H9 (cell line): ENCODE data around the gene KIAA1549. TPM values are rescaled to one million over a fixed set of nuclear protein-coding genes. Genes with fewer than 3 reads are reported as not detected.

Experiments used
- DNase-seq: peaks from one replicate; pipeline ENCODE4 v3.0.0-alpha.2; 2017
- H2AFZ ChIP-seq: one replicate; pipeline ENCODE4 v1.6.1; 2013; ENCODE audit warnings: mild to moderate bottlenecking, low read length, control low read depth, moderate library complexity
- H2AK5ac ChIP-seq: 2 replicates; pipeline ENCODE4 v1.6.1; 2013; ENCODE audit warnings: low read length, control low read depth, mixed read lengths; ENCODE audit not compliant: insufficient read length
- H2BK120ac ChIP-seq: one replicate; pipeline ENCODE4 v1.6.1; 2013; ENCODE audit warnings: low read depth, mild to moderate bottlenecking, low read length, control low read depth, inconsistent platforms; ENCODE audit not compliant: poor library complexity, severe bottlenecking
- H2BK12ac ChIP-seq: 2 replicates; pipeline ENCODE4 v1.6.1; 2013; ENCODE audit warnings: low read length, control low read depth, mixed read lengths, low read depth; ENCODE audit not compliant: insufficient read length
- H2BK15ac ChIP-seq: 2 replicates; pipeline ENCODE4 v1.6.1; 2013; ENCODE audit warnings: low read depth, low read length, control low read depth
- H2BK20ac ChIP-seq: one replicate; pipeline ENCODE4 v1.6.1; 2013; ENCODE audit warnings: low read depth, mild to moderate bottlenecking, low read length, control low read depth, inconsistent platforms; ENCODE audit not compliant: poor library complexity, severe bottlenecking
- H2BK5ac ChIP-seq: 2 replicates; pipeline ENCODE4 v1.6.1; 2013; ENCODE audit warnings: low read length, control low read depth, mixed read lengths; ENCODE audit not compliant: insufficient read length
- H3K14ac ChIP-seq: 2 replicates; pipeline ENCODE4 v1.6.1; 2013; ENCODE audit warnings: low read length, control low read depth; ENCODE audit not compliant: insufficient read depth
- H3K18ac ChIP-seq: 2 replicates; pipeline ENCODE4 v1.6.1; 2013; ENCODE audit warnings: low read depth, mild to moderate bottlenecking, mixed read lengths, low read length, control low read depth; ENCODE audit not compliant: insufficient read length
- H3K23ac ChIP-seq: 2 replicates; pipeline ENCODE4 v1.6.1; 2013; ENCODE audit warnings: low read length, control low read depth, mixed read lengths, low read depth; ENCODE audit not compliant: insufficient read length
- H3K23me2 ChIP-seq: 2 replicates; pipeline ENCODE4 v1.6.1; 2013; ENCODE audit warnings: low read depth, mild to moderate bottlenecking, mixed read lengths, low read length, control low read depth; ENCODE audit not compliant: insufficient read length, poor library complexity, severe bottlenecking
- H3K27ac ChIP-seq: 2 replicates; pipeline ENCODE4 v1.5.1; 2013; ENCODE audit warnings: low read length, control low read depth, mixed read lengths, low read depth; ENCODE audit not compliant: insufficient read length
- H3K27me3 ChIP-seq: 2 replicates; pipeline ENCODE4 v1.6.1; 2013; ENCODE audit warnings: low read length, control low read depth, inconsistent platforms; ENCODE audit not compliant: insufficient read depth
- H3K4ac ChIP-seq: 2 replicates; pipeline ENCODE4 v1.6.1; 2013; ENCODE audit warnings: low read depth, mild to moderate bottlenecking, control low read depth, inconsistent platforms, low read length, moderate library complexity
- H3K4me1 ChIP-seq: 2 replicates; pipeline ENCODE4 v1.6.1; 2013; ENCODE audit warnings: low read length, control low read depth, inconsistent platforms; ENCODE audit not compliant: insufficient read depth
- H3K4me2 ChIP-seq: 2 replicates; pipeline ENCODE4 v1.6.1; 2013; ENCODE audit warnings: low read length, control low read depth, mixed read lengths; ENCODE audit not compliant: insufficient read length, insufficient read depth
- H3K56ac ChIP-seq: 2 replicates; pipeline ENCODE4 v1.6.1; 2013; ENCODE audit warnings: low read depth, mild to moderate bottlenecking, mixed read lengths, low read length, control low read depth; ENCODE audit not compliant: insufficient read length
- H3K79me1 ChIP-seq: 2 replicates; pipeline ENCODE4 v1.6.1; 2013; ENCODE audit warnings: low read depth, mild to moderate bottlenecking, moderate library complexity, low read length, control low read depth, inconsistent platforms; ENCODE audit not compliant: insufficient read depth, poor library complexity, severe bottlenecking
- H3K79me2 ChIP-seq: 2 replicates; pipeline ENCODE4 v1.6.1; 2013; ENCODE audit warnings: low read length, control low read depth, inconsistent platforms; ENCODE audit not compliant: insufficient read depth
- H3K9ac ChIP-seq: 2 replicates; pipeline ENCODE4 v1.6.1; 2013; ENCODE audit warnings: low read length, control low read depth, mixed read lengths; ENCODE audit not compliant: insufficient read length; ENCODE audit errors: extremely low read depth
- H3K9me3 ChIP-seq: one replicate; pipeline ENCODE4 v1.6.1; 2013; ENCODE audit warnings: low read depth, low read length, inconsistent platforms; ENCODE audit not compliant: control insufficient read depth
- H3T11ph ChIP-seq: one replicate; pipeline ENCODE4 v1.6.1; 2013; ENCODE audit warnings: mild to moderate bottlenecking, low read length, control low read depth, inconsistent platforms
- H4K20me1 ChIP-seq: one replicate; pipeline ENCODE4 v1.6.1; 2013; ENCODE audit not compliant: control insufficient read depth, insufficient read length, insufficient read depth
- H4K5ac ChIP-seq: 2 replicates; pipeline ENCODE4 v1.6.1; 2013; ENCODE audit warnings: low read depth, mild to moderate bottlenecking, mixed read lengths, low read length, control low read depth; ENCODE audit not compliant: insufficient read length
- H4K8ac ChIP-seq: replicated peaks from 2 replicates; pipeline ENCODE4 v1.6.1; 2013; ENCODE audit warnings: low read length, control low read depth, mixed read lengths, low read depth; ENCODE audit not compliant: insufficient read length
- H4K91ac ChIP-seq: 2 replicates; pipeline ENCODE4 v1.6.1; 2013; ENCODE audit warnings: low read depth, mild to moderate bottlenecking, moderate library complexity, mixed read lengths, low read length, control low read depth; ENCODE audit not compliant: insufficient read length
- H3K27ac Mint-ChIP-seq, 3 experiments: 2 replicates in 2 of 3; 3 replicates in 1 of 3; pipeline ENCODE4 v1.8.0; 2020 to 2021; ENCODE audit warnings: mixed read lengths in 3 of 3, mild to moderate bottlenecking in 1 of 3, moderate library complexity in 1 of 3
- H3K27me3 Mint-ChIP-seq: 2 replicates; pipeline ENCODE4 v1.8.0; 2021; ENCODE audit warnings: low read depth, mild to moderate bottlenecking, moderate library complexity, mixed read lengths
- H3K36me3 Mint-ChIP-seq, 3 experiments: 2 replicates in 2 of 3; 3 replicates in 1 of 3; pipeline ENCODE4 v1.8.0; 2020 to 2021; ENCODE audit warnings: low read depth in 3 of 3, mixed read lengths in 3 of 3; ENCODE audit not compliant: insufficient read depth in 1 of 3
- H3K4me1 Mint-ChIP-seq, 2 experiments: 2 replicates each; pipeline ENCODE4 v1.8.0; 2020; ENCODE audit warnings: mixed read lengths in 2 of 2
- H3K4me3 Mint-ChIP-seq, 2 experiments: 2 replicates in 1 of 2; 3 replicates in 1 of 2; pipeline ENCODE4 v1.8.0; 2020 to 2021; ENCODE audit warnings: mild to moderate bottlenecking in 2 of 2, mixed read lengths in 2 of 2, moderate library complexity in 1 of 2
- H3K9me3 Mint-ChIP-seq, 2 experiments: 2 replicates in 1 of 2; 3 replicates in 1 of 2; pipeline ENCODE4 v1.8.0; 2020; ENCODE audit warnings: mild to moderate bottlenecking in 2 of 2, mixed read lengths in 2 of 2, moderate library complexity in 1 of 2
- CTCF ChIP-seq: fragments of 200-600 bp; sonication (generic); conservative IDR thresholded peaks from 3 replicates; pipeline ENCODE4 v1.8.0; 2021; ENCODE audit warnings: antibody characterized with exemption, mild to moderate bottlenecking
- WGBS: extraction: QIAGEN DNeasy Blood & Tissue Kit; methylation state at CpG from one replicate; pipeline ENCODE4 v1.1.7; 2013; ENCODE audit warnings: missing lambda C conversion rate, low lambda C conversion rate, mixed read lengths; ENCODE audit not compliant: insufficient read length; ENCODE audit errors: extremely low coverage; 5-methylcytosine and 5-hydroxymethylcytosine counted together
- long read RNA-seq: library from polyadenylated mRNA; unstranded; transcript quantifications from one replicate; pipeline ENCODE4 v2.0.0, GENCODE V29; 2020
- total RNA-seq: library from RNA; stranded (reverse); gene quantifications from 2 replicates; pipeline ENCODE4 v1.2.1, GENCODE V29; 2021

The KIAA1549 gene
- total RNA-seq: 11.4 and 11.9 TPM in 2 replicates
- long read RNA-seq, partial matches to known transcripts: 13 of 15 reads
- long read RNA-seq, other reads (novel, unspliced or antisense): 2 of 15 reads

- H3K79me2 ChIP-seq: peaks cover 3% of the 10 kb centered on the region; the same call in 1 of the 2 replicates
- H3K27ac ChIP-seq: no peak within 1 kb of the TSS
- H4K5ac ChIP-seq: no peak within 1 kb of the TSS
- TF ChIP-seq CTCF: no peak; the same call in 2 of the 3 replicates
- H2BK20ac ChIP-seq: no peak within 1 kb of the TSS
- peak within 1 kb of the TSS; percentile 69 for H3K18ac ChIP-seq
- H3K4me3 Mint-ChIP-seq: peak within 1 kb of the TSS; percentile 89 to 94
- peaks cover 34 to 36% of the 10 kb centered on the region in 2 experiments for H3K4me1 Mint-ChIP-seq
- peaks cover 13% of the 10 kb centered on the region for H3K23me2 ChIP-seq
- no peak within 1 kb of the TSS for H2BK120ac ChIP-seq
- no peak within 1 kb of the TSS; the same call in 1 of the 2 replicates for H2BK15ac ChIP-seq
- H3K14ac ChIP-seq: peak within 1 kb of the TSS; percentile 88
- no peak within 1 kb of the TSS for H3T11ph ChIP-seq
- peak within 1 kb of the TSS; percentile 75 for H3K9ac ChIP-seq
- peaks cover 2 to 7% (median 3%) of the 10 kb centered on the region in 3 experiments; a peak in 4 of 7 replicates for H3K36me3 Mint-ChIP-seq
- H3K9me3 ChIP-seq: no peaks in the 10 kb centered on the region
- H3K27me3 Mint-ChIP-seq: peaks cover 7% of the 10 kb centered on the region
- WGBS: no CpG with 5 or more reads among the region's 105 CpGs
- no peaks in the 10 kb centered on the region for H3K79me1 ChIP-seq
- H3K4me1 ChIP-seq: peaks cover 2% of the 10 kb centered on the region; the same call in 1 of the 2 replicates
- H2BK5ac ChIP-seq: no peak within 1 kb of the TSS
- peak; percentile 76 for DNase-seq
- no peak within 1 kb of the TSS for H2BK12ac ChIP-seq
- H2AFZ ChIP-seq: peak within 1 kb of the TSS; percentile 7
- H3K56ac ChIP-seq: no peak within 1 kb of the TSS
- H2AK5ac ChIP-seq: no peak within 1 kb of the TSS
- H4K8ac ChIP-seq: no peak within 1 kb of the TSS
- H3K9me3 Mint-ChIP-seq: peaks cover 1 to 3% of the 10 kb centered on the region in 2 experiments; a peak in 1 of 5 replicates
- H4K91ac ChIP-seq: no peak within 1 kb of the TSS
- H4K20me1 ChIP-seq: no peaks in the 10 kb centered on the region
- H3K27me3 ChIP-seq: no peaks in the 10 kb centered on the region; the same call in 1 of the 2 replicates
- H3K27ac Mint-ChIP-seq: peak within 1 kb of the TSS; percentile 3 to 94 (median 78); a peak in 6 of 7 replicates
- no peak within 1 kb of the TSS for H3K4ac ChIP-seq
- peak within 1 kb of the TSS; percentile 96 for H3K4me2 ChIP-seq
- no peak within 1 kb of the TSS for H3K23ac ChIP-seq
These were observed at the start of gene KIAA1549 for GRCh38 chr7:138981332-138982203. KIAA1549 (minus strand) TSS chr7:138981389; CDS start chr7:138981269, 120 bp downstream.
